ENCODE data around the gene TSPAN18. TPM values are rescaled to one million over a fixed set of nuclear protein-coding genes. Genes with fewer than 3 reads are reported as not detected.

Gene TSPAN18
- total RNA-seq, 4 donors from 2014 or later, result 6.7 to 13.1 (median 7.9) TPM

DNA sequence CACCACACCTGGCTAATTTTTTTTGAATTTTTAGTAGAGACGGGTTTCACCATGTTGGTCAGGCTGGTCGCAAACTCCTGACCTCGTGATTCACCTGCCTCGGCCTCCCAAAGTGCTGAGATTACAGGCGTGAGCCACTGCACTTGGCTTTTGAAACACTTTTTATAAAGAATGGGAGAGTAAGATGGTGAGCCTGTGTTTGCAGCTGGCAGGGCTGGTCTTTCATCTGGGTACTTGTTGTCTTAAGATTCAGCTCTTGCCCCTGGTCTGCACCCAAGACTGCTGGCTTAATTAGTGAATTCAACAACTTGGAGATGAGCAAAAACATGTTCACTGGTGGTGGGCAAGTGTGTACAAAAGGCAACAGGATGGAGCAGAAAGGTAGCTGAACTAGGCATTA is 4.0 kb downstream of the TSPAN18 start:
- Histone ChIP-seq H3K36me3 (no peaks in the 10 kb centered on the region), H3K4me1 (peaks cover 0 to 63% (median 20%) of the 10 kb centered on the region in 4 donors), H3K27ac (no peak overlapping the region), H3K27me3 (peaks cover 0 to 8% of the 10 kb centered on the region in 2 donors), H3K9me3 (no peaks in the 10 kb centered on the region), H3K4me3 (no peak overlapping the region)
- 93 to 94% methylated on average over 5 of the region's 5 CpGs for WGBS, 2 donors
- TF ChIP-seq POLR2A (IDR thresholded peaks at IDR 0.05), result no peak
- no peak for TF ChIP-seq EP300 (IDR thresholded peaks at IDR 0.05)
- TF ChIP-seq, protein P1, sequence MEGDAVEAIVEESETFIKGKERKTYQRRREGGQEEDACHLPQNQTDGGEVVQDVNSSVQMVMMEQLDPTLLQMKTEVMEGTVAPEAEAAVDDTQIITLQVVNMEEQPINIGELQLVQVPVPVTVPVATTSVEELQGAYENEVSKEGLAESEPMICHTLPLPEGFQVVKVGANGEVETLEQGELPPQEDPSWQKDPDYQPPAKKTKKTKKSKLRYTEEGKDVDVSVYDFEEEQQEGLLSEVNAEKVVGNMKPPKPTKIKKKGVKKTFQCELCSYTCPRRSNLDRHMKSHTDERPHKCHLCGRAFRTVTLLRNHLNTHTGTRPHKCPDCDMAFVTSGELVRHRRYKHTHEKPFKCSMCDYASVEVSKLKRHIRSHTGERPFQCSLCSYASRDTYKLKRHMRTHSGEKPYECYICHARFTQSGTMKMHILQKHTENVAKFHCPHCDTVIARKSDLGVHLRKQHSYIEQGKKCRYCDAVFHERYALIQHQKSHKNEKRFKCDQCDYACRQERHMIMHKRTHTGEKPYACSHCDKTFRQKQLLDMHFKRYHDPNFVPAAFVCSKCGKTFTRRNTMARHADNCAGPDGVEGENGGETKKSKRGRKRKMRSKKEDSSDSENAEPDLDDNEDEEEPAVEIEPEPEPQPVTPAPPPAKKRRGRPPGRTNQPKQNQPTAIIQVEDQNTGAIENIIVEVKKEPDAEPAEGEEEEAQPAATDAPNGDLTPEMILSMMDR (IDR thresholded peaks at IDR 0.05), result no peak
- DNase-seq (ENCODE audit: low spot score in 2 of 2), result no peak

DNA sequence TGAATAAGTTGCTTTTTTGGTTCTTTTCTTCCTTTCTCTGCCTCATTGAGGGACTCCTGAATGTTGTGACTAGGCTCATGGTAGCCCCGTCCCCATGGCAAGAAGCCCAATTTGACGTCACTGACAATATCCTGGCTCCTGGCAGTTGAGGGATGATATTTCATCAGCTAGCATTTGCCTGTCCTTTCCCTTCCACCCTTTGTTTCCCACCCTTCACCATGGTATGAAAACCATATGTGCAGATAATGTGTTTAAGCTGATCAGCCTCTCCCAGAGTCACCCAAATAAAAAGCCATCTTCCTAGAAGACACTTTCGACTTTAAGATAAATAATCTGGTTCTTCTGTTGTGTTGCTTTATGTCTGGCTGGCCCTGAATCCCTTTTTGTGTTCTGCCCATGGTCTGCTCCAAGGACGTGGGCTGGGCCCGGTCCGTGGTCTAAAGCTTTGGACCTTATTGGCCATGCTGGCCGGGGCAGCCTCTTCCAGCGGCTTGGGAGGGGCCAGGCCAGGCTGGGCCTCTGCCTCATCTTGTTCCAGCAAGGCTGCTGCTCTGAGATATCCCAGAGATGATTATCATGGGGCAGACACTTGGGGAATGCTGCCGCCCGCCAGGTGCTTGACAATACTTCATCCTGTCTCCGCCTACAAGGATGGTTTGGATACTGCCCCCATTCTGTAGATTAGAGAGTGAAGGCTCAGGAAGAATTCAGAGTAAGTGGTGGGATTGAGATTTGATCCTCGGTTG is 5.1 kb downstream of the TSPAN18 start:
- TF ChIP-seq POLR2A (IDR thresholded peaks at IDR 0.05), result no peak
- TF ChIP-seq, protein P1 (IDR thresholded peaks at IDR 0.05), result no peak
- TF ChIP-seq EP300 (IDR thresholded peaks at IDR 0.05), result no peak
- Histone ChIP-seq H3K36me3 (no peaks in the 10 kb centered on the region), H3K27ac (no peak overlapping the region), H3K4me1 (peaks cover 0 to 54% (median 17%) of the 10 kb centered on the region in 4 donors), H3K9me3 (no peaks in the 10 kb centered on the region), H3K4me3 (no peak overlapping the region), H3K27me3 (peaks cover 0 to 8% of the 10 kb centered on the region in 2 donors)
- WGBS, 2 donors, result 41 to 60% methylated on average over 11 to 12 of the region's 12 CpGs
- DNase-seq (ENCODE audit: low spot score in 2 of 2), result no peak

DNA sequence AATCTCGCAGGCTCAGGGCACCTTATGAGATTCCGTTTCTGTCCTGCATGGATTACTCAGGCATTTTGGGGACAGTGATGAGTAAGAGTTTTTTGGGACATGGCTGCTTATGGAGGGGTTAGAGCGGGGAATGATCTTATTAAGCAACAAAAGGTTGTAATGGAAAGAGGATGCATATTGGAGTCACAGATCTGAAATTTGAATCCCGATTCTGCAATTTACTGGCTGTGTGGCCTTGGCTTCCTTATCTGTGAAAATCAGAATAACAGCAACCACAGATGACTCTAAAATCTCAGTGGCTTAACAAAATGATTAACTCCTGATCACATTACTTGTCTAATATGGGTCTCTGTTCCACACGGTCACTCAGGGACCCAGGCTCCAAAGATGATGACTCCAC is 5.8 kb downstream of the TSPAN18 start:
- Histone ChIP-seq H3K27me3 (peaks cover 0 to 5% of the 10 kb centered on the region in 2 donors), H3K4me3 (no peak overlapping the region), H3K9me3 (no peaks in the 10 kb centered on the region), H3K27ac (no peak overlapping the region), H3K36me3 (no peaks in the 10 kb centered on the region), H3K4me1 (peaks cover 0 to 49% (median 12%) of the 10 kb centered on the region in 4 donors)
- TF ChIP-seq POLR2A (IDR thresholded peaks at IDR 0.05) (no peak), EP300 (IDR thresholded peaks at IDR 0.05) (no peak)
- TF ChIP-seq, protein P1 (IDR thresholded peaks at IDR 0.05), result no peak
- no peak for DNase-seq (ENCODE audit: low spot score in 2 of 2)
- 90 to 94% methylated on average over 5 of the region's 5 CpGs for WGBS, 2 donors

DNA sequence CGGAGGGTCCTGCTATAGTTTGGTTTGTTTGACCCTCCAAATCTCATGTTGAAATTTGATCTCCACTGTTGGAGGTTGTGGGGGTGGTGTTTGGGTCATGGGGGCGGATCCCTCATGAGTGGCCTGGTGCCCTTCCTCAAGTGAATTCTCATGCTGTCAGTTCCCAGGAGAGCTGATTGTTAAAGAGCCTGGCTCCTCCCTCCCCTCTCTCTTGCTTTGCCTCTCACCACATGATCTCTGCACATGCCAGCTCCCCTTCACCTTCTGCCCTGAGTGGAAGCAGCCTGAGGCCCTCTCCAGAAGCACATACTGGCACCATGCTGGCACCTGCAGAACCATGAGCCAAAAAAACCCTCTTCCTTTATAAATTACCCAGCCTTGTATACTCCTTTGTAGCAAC is 7.1 kb downstream of the TSPAN18 start:
- Histone ChIP-seq H3K27ac (no peak overlapping the region), H3K9me3 (no peaks in the 10 kb centered on the region), H3K4me1 (peaks cover 0 to 36% (median 7%) of the 10 kb centered on the region in 4 donors), H3K4me3 (no peak overlapping the region), H3K27me3 (peaks cover 0 to 4% of the 10 kb centered on the region in 2 donors), H3K36me3 (no peaks in the 10 kb centered on the region)
- WGBS, 2 donors, result 78 to 82% methylated on average over 2 of the region's 2 CpGs
- DNase-seq (ENCODE audit: low spot score in 2 of 2), result no peak
- no peak for TF ChIP-seq POLR2A (IDR thresholded peaks at IDR 0.05)
- no peak for TF ChIP-seq EP300 (IDR thresholded peaks at IDR 0.05)
- TF ChIP-seq, protein P1 (IDR thresholded peaks at IDR 0.05), result no peak

DNA sequence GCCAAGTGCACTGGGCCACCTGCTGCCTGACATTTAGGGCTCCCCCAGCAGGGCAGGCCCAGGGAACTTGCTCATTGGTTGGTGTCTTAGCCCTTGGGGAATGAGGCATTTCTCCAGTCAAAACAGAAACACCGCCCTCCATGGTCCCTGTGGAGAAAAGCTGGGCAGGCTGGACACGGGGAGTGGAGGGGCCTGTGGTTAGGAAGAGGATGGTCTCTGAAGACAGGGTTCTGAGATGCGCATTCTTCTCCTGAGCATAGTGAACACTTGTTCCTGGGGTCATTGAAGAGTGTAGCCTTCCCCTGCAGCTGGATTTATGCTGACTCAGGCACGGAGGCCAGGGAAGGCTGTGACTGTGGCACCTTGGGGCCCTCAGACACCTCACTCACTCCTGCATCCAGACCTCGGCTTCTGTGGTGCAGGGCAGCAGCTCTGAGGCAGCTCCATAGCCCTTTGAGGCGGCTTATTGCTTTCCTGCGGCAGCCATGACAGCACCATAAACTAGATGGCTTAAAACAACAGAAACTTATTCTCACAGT is 8.2 kb downstream of the TSPAN18 start:
- H3K4me1 ChIP-seq, result peaks cover 0 to 26% (median 0%) of the 10 kb centered on the region in 4 donors

More for the DNA sequence above, 8.2 kb downstream of the TSPAN18 start:
- H3K36me3 ChIP-seq, result no peaks in the 10 kb centered on the region
- H3K4me3 ChIP-seq, result no peak overlapping the region
- 55 to 62% methylated on average over 5 to 7 of the region's 7 CpGs for WGBS, 2 donors
- H3K27ac ChIP-seq, result no peak overlapping the region
- TF ChIP-seq, protein P1 (IDR thresholded peaks at IDR 0.05), result no peak
- TF ChIP-seq POLR2A (IDR thresholded peaks at IDR 0.05), result no peak
- TF ChIP-seq EP300 (IDR thresholded peaks at IDR 0.05), result no peak
- no peaks in the 10 kb centered on the region for H3K9me3 ChIP-seq
- no peak for DNase-seq (ENCODE audit: low spot score in 2 of 2)
- H3K27me3 ChIP-seq, result no peaks in the 10 kb centered on the region

All from tibial nerve (tissue), 4 donors.